Chondrocyte (in vitro differentiated cells): ENCODE data around the gene GAK. TPM values are rescaled to one million over a fixed set of nuclear protein-coding genes. Genes with fewer than 3 reads are reported as not detected.
A peak's percentile ranks its signal among the peaks of the same experiment; 100 is the strongest.

Experiments
- DNase-seq: peaks from one replicate; pipeline ENCODE4 v3.0.0; 2021; ENCODE audit warnings: mixed read lengths, low spot score
- H3K27ac Mint-ChIP-seq: one replicate; pipeline ENCODE4 v1.8.0; 2021; ENCODE audit warnings: mild to moderate bottlenecking, moderate library complexity, mixed read lengths; ENCODE audit not compliant: unreplicated experiment
- H3K27me3 Mint-ChIP-seq: 2 replicates; pipeline ENCODE4 v1.8.0; 2021; ENCODE audit warnings: low read depth, mixed read lengths
- H3K36me3 Mint-ChIP-seq: 2 replicates; pipeline ENCODE4 v1.8.0; 2021; ENCODE audit warnings: low read depth, mixed read lengths
- H3K4me1 Mint-ChIP-seq: 2 replicates; pipeline ENCODE4 v1.8.0; 2021; ENCODE audit warnings: low read depth, mild to moderate bottlenecking, mixed read lengths
- H3K4me3 Mint-ChIP-seq: one replicate; pipeline ENCODE4 v1.8.0; 2021; ENCODE audit warnings: mild to moderate bottlenecking, moderate library complexity, mixed read lengths; ENCODE audit not compliant: unreplicated experiment
- H3K9me3 Mint-ChIP-seq: 2 replicates; pipeline ENCODE4 v1.8.0; 2021; ENCODE audit warnings: low read depth, mixed read lengths
- CTCF ChIP-seq: fragments of 200-600 bp; sonication (generic); IDR thresholded peaks from 2 replicates; pipeline ENCODE4 v1.5.0; 2021; ENCODE audit warnings: antibody characterized with exemption, mild to moderate bottlenecking, moderate library complexity
- total RNA-seq: library from RNA; stranded (reverse); gene quantifications from 3 replicates; pipeline ENCODE4 v1.2.1, GENCODE V29; 2021

GAK gene
- total RNA-seq, 1 donor from 2014 or later: 61.4 TPM

- no peak overlapping the region for H3K27ac Mint-ChIP-seq
- TF ChIP-seq CTCF: no peak
- no peaks in the 10 kb centered on the region for H3K27me3 Mint-ChIP-seq
- H3K4me1 Mint-ChIP-seq: peaks cover 7% of the 10 kb centered on the region
- DNase-seq: no peak
- H3K36me3 Mint-ChIP-seq: no peaks in the 10 kb centered on the region
- peak overlapping the region; percentile 59 for H3K4me3 Mint-ChIP-seq
- no peaks in the 10 kb centered on the region for H3K9me3 Mint-ChIP-seq
Measured at GRCh38 chr4:972651-973424, 40.7 kb upstream of the GAK start.

- DNase-seq: no peak
- TF ChIP-seq CTCF: no peak
- Mint-ChIP-seq H3K4me3 (peak overlapping the region; percentile 59), H3K27me3 (no peaks in the 10 kb centered on the region), H3K36me3 (no peaks in the 10 kb centered on the region), H3K27ac (no peak overlapping the region), H3K4me1 (peaks cover 7% of the 10 kb centered on the region), H3K9me3 (no peaks in the 10 kb centered on the region)
Measured at GRCh38 chr4:971666-972500, 39.8 kb upstream of the GAK start.

- Mint-ChIP-seq H3K27ac (no peak overlapping the region), H3K4me1 (peaks cover 7% of the 10 kb centered on the region), H3K4me3 (no peak overlapping the region), H3K27me3 (no peaks in the 10 kb centered on the region), H3K9me3 (no peaks in the 10 kb centered on the region), H3K36me3 (peaks cover under 1% of the 10 kb centered on the region)
- DNase-seq: no peak
- no peak for TF ChIP-seq CTCF
Measured at GRCh38 chr4:970854-971520, 38.9 kb upstream of the GAK start.

GRCh38 chr4:970046-970745 is 38.1 kb upstream of the GAK start:
- Mint-ChIP-seq H3K27me3 (no peaks in the 10 kb centered on the region), H3K9me3 (no peaks in the 10 kb centered on the region), H3K4me1 (peaks cover 7% of the 10 kb centered on the region), H3K27ac (no peak overlapping the region), H3K36me3 (peaks cover 2% of the 10 kb centered on the region), H3K4me3 (no peak overlapping the region)
- no peak for DNase-seq
- no peak for TF ChIP-seq CTCF
